GM18517 (cell line): ENCODE measurements around the gene ELK1.
"Not testable (repeated sequence)": the region's sequence is repeated elsewhere in the genome, so short reads cannot be mapped to it uniquely, and the experiment has no call there.

Experiments
- ATAC-seq: cut with Tn5 transposase; IDR thresholded peaks from one replicate; pipeline ENCODE4 v1.9.1; 2021; ENCODE audit warnings: mild to moderate bottlenecking, moderate library complexity; ENCODE audit not compliant: unreplicated experiment

The ELK1 gene

DNA sequence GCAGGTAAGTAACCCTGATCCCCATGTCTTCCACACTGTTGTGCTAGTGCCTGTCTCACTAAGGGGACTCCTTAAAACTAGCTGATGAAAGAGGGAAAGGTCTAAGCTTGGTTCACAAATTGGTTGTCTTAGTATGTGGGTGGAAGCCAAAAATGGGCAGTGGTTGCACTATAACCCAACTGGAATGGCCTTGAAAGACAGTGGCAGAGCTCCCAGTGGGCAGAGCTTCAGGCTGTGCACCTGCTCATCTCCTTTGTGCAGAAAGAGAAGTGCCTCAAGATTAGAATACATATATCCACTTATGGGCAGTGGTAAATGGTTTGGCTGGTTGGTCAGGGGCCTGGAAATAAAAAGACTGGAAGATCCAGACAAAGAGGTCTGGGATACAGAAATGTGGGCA lies 37.9 kb downstream of the ELK1 start:
- no peak for ATAC-seq

DNA sequence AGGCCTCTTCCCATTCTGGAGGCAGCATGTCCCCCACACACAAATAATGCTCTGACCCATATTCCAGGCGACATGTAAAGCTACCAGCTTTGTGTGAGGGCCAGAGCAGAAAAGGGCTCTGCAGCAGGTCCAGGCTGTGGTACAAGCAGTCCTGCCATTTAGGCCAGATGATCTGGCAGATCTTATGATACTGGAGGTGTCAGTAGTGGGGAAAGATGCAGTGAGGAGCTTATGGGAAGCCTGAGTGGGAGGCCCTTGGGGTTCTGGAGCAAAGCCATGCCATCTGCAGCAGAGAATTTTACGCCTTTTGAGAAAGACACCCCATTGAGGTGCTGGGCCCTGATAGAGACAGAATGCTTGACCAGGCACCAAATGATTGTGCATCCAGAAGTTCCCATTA lies 38.4 kb downstream of the ELK1 start:
- no peak for ATAC-seq

DNA sequence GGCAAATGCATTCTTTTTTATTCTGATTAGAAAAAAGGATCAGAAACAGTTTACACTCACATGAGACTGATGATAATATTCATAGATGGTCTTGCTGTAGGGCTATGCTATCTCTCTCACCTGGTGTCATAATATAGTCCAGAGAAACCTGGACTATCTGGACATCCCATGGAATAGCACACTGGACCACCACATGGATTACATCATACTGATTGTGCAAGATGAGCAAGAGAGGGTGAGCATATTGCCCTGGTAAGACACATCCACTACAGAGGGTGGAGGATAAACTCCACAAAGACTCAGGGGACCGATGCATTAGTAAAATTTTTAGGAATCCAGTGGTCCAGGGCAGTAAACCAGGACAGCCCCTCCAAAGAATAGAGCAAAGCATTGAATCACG lies 38.9 kb downstream of the ELK1 start:
- no peak for ATAC-seq

DNA sequence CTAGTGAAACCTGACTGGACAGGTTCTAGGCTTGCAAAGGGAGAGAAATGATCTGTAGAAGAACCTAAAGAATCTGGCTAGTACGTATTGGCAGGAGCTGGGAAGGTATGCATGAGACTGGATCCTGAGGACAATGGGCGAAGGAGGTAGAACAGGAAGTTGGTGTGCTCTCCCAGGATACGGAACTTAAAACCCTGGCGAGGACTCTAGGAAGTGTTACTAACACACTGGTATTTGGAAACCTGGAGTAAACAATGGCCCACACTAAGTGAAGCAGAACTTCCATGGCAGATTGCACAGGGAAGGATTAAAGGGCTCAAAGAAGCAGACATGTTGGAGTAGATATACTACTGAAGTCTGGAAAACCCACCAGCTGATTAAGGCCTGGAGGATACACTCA lies 39.9 kb downstream of the ELK1 start:
- ATAC-seq = no peak

DNA sequence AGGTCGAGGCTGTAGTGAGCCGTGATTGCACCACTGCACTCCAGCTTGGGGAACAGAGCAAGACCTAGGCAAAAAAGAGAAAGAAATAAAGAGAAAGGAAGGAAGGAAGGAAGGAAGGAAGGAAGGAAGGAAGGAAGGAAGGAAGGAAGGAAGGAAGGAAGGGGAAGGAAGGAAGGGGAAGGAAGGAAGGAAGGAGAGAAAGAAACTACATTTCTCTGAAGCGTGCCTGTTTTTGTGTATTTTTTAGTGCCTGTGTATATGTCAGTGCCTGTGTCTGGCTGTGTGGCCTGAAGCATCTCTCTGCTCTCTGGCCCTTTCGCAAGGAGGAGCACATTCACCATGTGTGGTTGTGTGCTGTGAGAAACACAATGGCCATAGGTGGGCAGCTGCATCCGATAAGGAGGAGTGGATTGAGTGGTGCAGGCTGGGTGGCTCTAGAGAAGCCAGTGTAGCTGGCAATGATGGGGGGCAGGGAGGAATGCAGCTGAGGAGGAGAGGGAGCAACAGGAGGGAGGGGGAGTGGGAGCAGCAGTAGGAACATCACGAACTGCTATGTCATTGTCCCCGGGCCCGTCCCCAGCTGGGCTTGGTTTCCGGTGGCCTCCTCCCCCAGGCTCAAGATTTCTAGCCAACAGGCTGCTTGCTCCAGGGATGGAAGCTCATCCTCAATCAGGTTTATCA lies 42.1 kb downstream of the ELK1 start:
- ATAC-seq = no peak

DNA sequence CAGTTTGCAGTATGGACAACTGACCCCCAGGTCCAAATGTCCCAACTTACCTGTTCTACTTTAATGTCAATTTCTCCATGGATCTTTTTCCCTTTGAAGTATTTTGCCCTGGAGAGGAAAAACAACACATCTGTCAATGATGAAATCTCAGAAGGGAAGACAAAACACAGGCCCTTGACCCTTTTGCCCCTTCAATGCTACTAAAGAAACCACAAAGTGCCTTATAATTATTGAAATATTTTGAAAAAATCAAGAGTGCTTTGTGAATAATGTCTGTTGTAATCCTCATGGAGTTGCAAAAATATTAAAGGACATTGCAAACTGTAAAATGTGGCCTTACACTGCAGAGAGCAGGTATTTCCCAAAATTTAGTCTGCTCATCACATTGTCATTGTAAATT lies 43.3 kb downstream of the ELK1 start:
- ATAC-seq = no peak

DNA sequence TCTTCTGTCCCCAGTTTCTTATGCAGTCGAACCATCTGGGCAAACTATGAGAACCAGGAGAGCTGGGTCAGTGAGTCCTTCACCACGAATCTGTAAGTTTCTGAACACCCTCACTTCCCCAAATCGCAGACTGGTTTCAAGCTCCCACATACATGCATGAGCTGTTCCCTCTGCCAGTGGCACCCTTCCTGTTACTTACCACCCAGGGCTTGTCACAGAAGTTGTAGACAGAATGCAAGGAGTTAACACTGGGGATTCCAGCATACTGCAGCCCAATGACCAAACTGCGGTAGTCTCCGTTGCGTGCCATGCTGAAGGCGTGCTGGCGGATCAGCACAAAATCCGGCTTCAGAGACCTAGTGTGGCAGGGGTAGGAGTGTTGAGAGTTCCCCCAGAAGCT lies 45.3 kb downstream of the ELK1 start:
- no peak for ATAC-seq

DNA sequence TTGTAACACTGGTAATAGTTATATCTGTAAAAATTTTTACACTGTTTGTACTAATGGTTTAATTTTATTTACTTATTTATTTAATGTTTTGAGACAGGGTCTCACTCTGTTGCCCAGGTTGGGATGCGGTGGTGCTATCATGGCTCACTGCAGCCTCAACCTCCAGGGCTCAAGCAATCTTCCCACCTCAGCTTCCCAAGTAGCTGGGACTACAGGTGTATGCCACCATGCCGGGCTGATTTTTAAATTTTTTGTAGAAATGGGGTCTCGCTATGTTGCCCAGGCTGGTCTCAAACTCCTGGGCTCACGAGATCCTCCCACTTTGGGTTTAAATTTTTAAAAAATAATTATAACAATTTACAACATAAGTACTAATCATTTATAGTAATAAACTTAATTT lies 47.2 kb downstream of the ELK1 start:
- ATAC-seq = not testable (repeated sequence)

DNA sequence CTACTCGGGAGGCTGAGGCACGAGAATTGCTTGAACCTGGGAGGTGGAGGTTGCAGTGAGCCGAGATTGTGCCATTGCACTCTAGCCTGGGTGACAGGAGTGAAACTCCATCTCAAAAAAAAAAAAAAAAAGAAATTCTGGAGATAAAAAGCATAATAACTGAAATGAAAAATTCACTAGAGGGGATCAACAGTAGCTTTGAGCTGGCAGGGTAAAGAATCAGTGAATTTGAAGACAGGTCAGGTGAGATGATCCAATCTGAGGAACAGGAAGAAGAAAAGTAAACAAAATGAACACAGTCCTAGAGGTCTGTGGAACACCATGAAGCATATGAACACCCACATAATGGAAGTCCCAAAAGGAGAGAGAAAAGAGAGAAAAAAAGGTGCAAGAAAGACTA lies 53.1 kb downstream of the ELK1 start:
- ATAC-seq = no peak

DNA sequence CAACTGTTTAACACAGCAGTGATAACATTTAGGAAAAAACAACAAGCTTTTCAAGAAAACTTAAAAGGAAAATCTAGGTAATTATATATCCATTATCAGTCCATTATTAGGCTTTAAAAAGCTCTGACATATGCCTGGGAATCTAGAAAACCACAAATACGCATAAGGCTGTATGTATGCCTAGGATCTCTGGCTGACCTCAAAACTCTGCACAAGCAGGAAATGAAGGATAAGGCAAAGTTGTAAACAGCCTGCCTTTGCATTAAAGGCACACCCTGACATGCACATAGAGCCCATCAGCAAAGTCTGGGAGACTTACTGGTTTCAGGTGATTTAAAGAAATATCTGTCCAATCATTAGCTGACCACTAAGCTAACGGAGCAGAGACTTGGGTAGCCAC lies 54.1 kb downstream of the ELK1 start:
- ATAC-seq = no peak

DNA sequence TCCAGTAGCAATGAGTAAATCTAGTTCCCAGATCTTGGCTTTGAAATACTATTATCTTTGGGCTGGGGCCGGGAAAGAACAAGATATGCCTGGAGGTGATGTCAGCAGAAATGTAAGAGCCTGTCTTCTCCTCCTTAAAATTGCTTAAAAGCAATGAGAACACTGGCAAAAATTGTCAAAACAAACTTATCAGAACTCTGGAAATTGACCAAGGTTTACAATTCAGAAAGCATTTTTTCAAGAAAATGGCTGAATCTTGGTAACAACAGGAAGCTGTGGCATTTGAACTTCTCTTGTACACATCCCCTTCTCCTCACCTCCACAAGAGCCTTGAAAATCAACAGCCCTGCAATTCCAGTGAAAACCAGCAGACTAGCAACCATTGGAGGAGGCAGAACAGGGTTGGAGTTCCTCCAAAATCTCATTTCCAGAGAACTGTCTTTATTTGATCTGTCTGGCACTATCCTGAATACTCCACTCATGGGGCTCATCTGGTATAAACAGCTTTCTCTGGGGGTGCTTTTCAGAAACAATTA lies 54.6 kb downstream of the ELK1 start:
- no peak for ATAC-seq

DNA sequence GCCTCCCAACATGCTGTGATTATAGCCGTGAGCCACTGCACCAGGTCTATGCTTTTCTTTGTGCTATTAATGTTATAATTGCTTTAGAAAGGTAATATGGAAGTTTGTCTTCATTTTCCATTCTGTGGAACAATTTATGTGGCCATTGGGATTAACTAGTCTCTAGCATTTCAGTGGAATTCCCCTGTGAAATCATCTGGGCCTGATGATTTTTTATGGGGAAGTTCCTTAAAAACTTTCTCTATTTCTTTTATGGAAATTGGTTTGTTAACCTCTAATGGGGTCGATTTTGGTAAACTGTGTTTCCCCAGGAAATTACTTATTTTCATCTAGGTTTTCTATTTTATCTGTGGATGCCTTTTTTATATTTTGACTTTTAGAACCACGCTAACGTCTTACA lies 56.8 kb downstream of the ELK1 start:
- ATAC-seq = no peak

DNA sequence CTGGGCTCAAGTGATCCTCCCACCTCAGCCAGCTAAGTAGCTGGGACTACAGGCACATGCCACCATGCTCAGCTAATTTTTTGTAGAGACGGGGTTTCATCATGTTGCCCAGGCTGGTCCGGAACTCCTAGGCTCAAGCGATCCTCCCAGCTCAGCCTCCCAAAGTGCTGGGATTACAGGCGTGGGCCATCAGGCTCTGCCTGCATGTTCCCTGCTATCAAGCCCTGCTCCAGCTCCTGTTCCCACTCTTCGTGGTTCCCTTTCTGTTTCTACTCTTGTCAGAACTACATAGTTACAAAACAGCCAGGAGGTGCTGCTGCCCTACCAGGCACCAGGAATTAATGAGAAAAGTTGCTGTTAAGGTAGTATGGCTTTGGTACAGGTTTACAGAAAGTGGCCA lies 59.4 kb downstream of the ELK1 start:
- no peak for ATAC-seq

DNA sequence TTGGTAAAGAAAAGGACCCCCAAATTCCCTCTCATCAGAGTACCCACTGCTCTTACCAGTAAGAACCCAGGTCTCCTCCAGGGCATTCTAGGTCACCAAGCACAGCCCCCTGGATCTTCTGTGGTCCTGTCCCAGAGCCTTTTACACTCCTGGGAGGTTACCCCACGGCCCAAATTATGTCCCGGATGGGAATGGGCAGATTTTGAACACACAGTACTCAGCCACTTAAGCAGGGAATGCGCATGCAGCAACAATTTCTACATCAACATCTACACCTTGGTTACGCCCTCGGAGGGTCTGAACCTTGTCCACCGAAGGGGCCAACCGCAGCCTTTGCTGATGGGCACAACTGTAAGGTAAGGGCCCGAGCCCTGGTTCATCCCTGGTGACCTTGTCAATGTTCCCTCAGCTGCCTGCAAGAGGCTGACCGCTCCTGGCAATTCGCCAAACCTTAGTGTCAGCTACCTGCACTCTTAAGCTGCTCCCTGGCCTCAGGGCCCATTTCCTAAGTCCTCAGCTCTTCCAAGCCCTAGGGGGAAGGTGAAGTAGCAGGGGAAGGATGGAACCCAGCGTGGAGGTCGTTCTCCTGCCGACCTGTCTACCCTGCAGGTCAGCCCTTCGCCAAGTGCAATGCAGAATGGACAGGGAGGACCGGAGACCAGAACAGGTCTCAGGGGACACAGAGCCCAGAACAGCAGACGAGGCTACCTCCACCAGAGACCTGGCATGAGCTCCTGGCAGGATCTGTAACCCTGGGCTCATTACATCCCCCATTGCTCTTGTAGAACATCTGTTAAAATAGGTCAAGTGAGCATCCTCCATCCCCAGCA lies 62.2 kb downstream of the ELK1 start:
- no peak for ATAC-seq

DNA sequence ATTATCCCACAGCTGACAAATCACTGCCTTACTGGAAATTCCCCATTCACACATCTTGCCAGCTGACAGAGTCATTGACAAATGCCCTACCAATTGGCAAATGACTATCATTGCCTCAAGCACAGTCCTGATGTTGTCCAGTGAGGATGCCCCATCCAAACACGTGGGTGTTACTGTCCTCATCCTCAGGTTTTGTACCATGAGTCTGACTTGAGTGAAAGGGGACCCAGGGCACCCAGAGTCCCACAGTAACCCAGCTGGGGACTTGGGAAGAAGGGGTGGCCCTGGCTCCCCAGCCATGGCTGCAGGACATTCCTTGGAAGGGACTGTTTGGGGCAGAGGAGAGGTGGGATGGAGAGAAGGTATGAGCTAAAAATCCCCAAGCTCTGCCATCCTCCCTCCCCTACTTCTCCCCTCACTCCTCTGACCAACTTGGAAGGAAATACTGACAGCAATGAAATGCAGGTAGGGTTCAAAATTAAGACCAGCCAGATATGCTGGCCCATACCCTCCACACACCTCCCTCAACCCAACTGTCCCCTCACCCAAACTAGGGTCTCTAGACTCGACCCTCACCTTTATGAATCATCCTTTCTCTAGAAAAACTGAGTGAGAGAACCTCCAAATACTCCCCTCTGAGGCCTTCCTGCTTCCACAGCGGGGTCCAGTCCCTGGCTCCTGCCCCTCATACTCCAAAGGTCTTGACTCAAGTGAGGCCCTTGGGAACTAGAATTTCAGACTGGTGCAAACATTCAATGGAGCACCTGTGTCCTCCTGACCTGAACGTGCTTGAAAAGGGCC lies 63.1 kb downstream of the ELK1 start:
- ATAC-seq = no peak

DNA sequence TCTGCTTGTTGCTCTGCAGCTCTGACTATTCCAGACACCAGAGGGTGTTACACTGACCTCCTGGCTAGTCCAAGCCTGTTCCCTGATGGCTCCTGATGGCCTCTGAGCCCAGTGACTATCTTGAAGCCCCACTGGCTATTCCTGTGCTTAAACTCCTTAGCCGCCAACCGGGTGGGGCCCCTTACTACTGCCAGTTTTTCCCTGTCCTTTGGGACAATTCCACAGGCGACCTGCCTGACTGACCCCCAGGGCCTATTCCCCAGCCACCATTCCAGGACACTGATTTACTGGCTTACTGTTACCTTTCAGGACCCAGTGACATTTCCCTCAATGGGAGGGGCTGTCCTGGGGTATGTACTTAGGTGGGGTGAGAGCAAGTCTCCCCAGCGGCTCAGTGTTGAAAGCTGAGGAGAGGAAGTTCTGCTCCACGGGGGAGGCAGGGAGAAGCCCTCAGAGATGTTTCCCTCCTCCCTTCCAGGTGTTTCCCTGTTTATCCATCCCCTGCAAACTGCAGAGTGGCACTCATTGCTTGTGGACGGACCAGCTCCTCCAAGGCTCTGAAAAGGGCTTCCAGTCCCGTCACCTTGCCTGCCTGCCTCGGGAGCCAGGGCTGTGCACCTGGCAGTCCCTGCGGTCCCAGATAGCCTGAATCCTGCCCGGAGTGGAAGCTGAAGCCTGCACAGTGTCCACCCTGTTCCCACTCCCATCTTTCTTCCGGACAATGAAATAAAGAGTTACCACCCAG lies 64.1 kb downstream of the ELK1 start:
- no peak for ATAC-seq
